Skin epidermis (tissue), 12 donors: Measurements from ENCODE around the gene KLHL3.

Experiments used
- H3K27ac ChIP-seq, 21 experiments: fragments of 200-600 bp; sonication (generic) in 11 of 21; one replicate each; pipeline ENCODE4 v1.5.0; 2020; ENCODE audit warnings: mild to moderate bottlenecking in 3 of 21, inconsistent platforms in 2 of 21, moderate library complexity in 2 of 21
- H3K4me3 ChIP-seq, 7 experiments: fragments of 200-600 bp; sonication (generic) in 2 of 7; one replicate each; pipeline ENCODE4 v1.5.0; 2020; ENCODE audit warnings: inconsistent platforms in 2 of 7, mild to moderate bottlenecking in 2 of 7, moderate library complexity in 1 of 7

The KLHL3 gene

GRCh38 chr5:137600721-137601360, 135.0 kb downstream of the KLHL3 start:
- no peak overlapping the region for H3K27ac ChIP-seq
- no peak overlapping the region for H3K4me3 ChIP-seq

GRCh38 chr5:137599457-137599856, 136.4 kb downstream of the KLHL3 start:
- Histone ChIP-seq H3K27ac (no peak overlapping the region), H3K4me3 (no peak overlapping the region)

- H3K27ac ChIP-seq: no peak overlapping the region
- no peak overlapping the region for H3K4me3 ChIP-seq
These were observed 137.5 kb downstream of the KLHL3 start for GRCh38 chr5:137598399-137598798.

GRCh38 chr5:137596941-137597340, 138.9 kb downstream of the KLHL3 start:
- Histone ChIP-seq H3K27ac (no peak overlapping the region), H3K4me3 (no peak overlapping the region)

GRCh38 chr5:137595396-137596079, 140.4 kb downstream of the KLHL3 start:
- H3K4me3 ChIP-seq: no peak overlapping the region
- no peak overlapping the region for H3K27ac ChIP-seq

- Histone ChIP-seq H3K27ac (no peak overlapping the region), H3K4me3 (no peak overlapping the region)
These were observed 141.2 kb downstream of the KLHL3 start for GRCh38 chr5:137594717-137595116.

GRCh38 chr5:137592317-137592716, 143.6 kb downstream of the KLHL3 start:
- no peak overlapping the region for H3K27ac ChIP-seq

GRCh38 chr5:137589185-137589584, 146.7 kb downstream of the KLHL3 start:
- Histone ChIP-seq H3K4me3 (no peak overlapping the region), H3K27ac (no peak overlapping the region)

More at GRCh38 chr5:137592317-137592716, 143.6 kb downstream of the KLHL3 start:
- no peak overlapping the region for H3K4me3 ChIP-seq

GRCh38 chr5:137587919-137588318, 148.0 kb downstream of the KLHL3 start:
- Histone ChIP-seq H3K27ac (no peak overlapping the region), H3K4me3 (no peak overlapping the region)

GRCh38 chr5:137584262-137584661, 151.6 kb downstream of the KLHL3 start:
- no peak overlapping the region for H3K4me3 ChIP-seq
- no peak overlapping the region for H3K27ac ChIP-seq

GRCh38 chr5:137583129-137583528, 152.8 kb downstream of the KLHL3 start:
- no peak overlapping the region for H3K4me3 ChIP-seq
- H3K27ac ChIP-seq: no peak overlapping the region

GRCh38 chr5:137582218-137582617, 153.7 kb downstream of the KLHL3 start:
- no peak overlapping the region for H3K4me3 ChIP-seq

GRCh38 chr5:137581776-137582175, 154.1 kb downstream of the KLHL3 start:
- Histone ChIP-seq H3K4me3 (no peak overlapping the region), H3K27ac (no peak overlapping the region)

More at GRCh38 chr5:137582218-137582617, 153.7 kb downstream of the KLHL3 start:
- no peak overlapping the region for H3K27ac ChIP-seq

- no peak overlapping the region for H3K27ac ChIP-seq
- H3K4me3 ChIP-seq: no peak overlapping the region
These were observed 155.9 kb downstream of the KLHL3 start for GRCh38 chr5:137580030-137580429.

- Histone ChIP-seq H3K4me3 (no peak overlapping the region), H3K27ac (no peak overlapping the region)
These were observed 160.0 kb downstream of the KLHL3 start for GRCh38 chr5:137575847-137576246.

GRCh38 chr5:137575211-137575610, 160.7 kb downstream of the KLHL3 start:
- Histone ChIP-seq H3K27ac (no peak overlapping the region), H3K4me3 (no peak overlapping the region)

- H3K27ac ChIP-seq: no peak overlapping the region
- no peak overlapping the region for H3K4me3 ChIP-seq
These were observed 162.5 kb downstream of the KLHL3 start for GRCh38 chr5:137573376-137573775.

- no peak overlapping the region for H3K4me3 ChIP-seq
- no peak overlapping the region for H3K27ac ChIP-seq
These were observed 163.7 kb downstream of the KLHL3 start for GRCh38 chr5:137572042-137572695.

- H3K27ac ChIP-seq: no peak overlapping the region
These were observed 165.8 kb downstream of the KLHL3 start for GRCh38 chr5:137570070-137570469.

More at GRCh38 chr5:137570070-137570469, 165.8 kb downstream of the KLHL3 start:
- no peak overlapping the region for H3K4me3 ChIP-seq
